ENCODE measurements around the gene TNFAIP3. TPM values are rescaled to one million over a fixed set of nuclear protein-coding genes. Genes with fewer than 3 reads are reported as not detected.

TNFAIP3 gene
- total and polyA plus RNA-seq, 2 of the 8 experiments (the other 6 are each of a cell fraction or from before 2014, with no cell fraction given) = 1.6 to 2.0 TPM

GRCh38 chr6:137878486-137879285, 11.6 kb downstream of the TNFAIP3 start:
- H3K23me2 ChIP-seq (ENCODE audit: low read depth, low read length) = no peaks in the 10 kb centered on the region
- H3K9me3 ChIP-seq (ENCODE audit: insufficient read depth in 2 of 2, low read depth in 1 of 2, low read length in 1 of 2) = no peaks in the 10 kb centered on the region
- no peaks in the 10 kb centered on the region for H3K79me2 ChIP-seq (ENCODE audit: control insufficient read depth in 1 of 2, insufficient read depth in 2 of 2, low read length in 2 of 2)
- ChIA-PET POLR2A (ENCODE audit: partially characterized antibody) (interaction anchor here (0.6 to 0.7 kb wide), 2 partner anchors 9 to 1255 kb away, joined by 3 read pairs; no protein-coding TSS in a partner anchor), CTCF (ENCODE audit: partially characterized antibody) (interaction anchor here (0.7 to 4.8 kb wide), 19 partner anchors 9 to 1038 kb away, joined by 3 to 52 read pairs (median 4); partner anchors contain the start of gene TNFAIP3)
- no peak overlapping the region for H2BK120ac ChIP-seq (replicated peaks; ENCODE audit: low read depth, low read length)
- H4K20me1 ChIP-seq (replicated peaks in 1 of 2; ENCODE audit: control insufficient read depth in 1 of 2, insufficient read depth in 2 of 2, low read length in 2 of 2) = no peaks in the 10 kb centered on the region
- no peak overlapping the region for H3K14ac ChIP-seq (ENCODE audit: insufficient read length)
- no peaks in the 10 kb centered on the region for H3K27me3 ChIP-seq (replicated peaks in 1 of 4; ENCODE audit: control insufficient read depth in 3 of 4, extremely low read depth in 1 of 4, insufficient read depth in 3 of 4, low read length in 3 of 4)
- H2BK5ac ChIP-seq (ENCODE audit: low read depth, low read length) = no peak overlapping the region
- H3K56ac ChIP-seq (replicated peaks; ENCODE audit: insufficient read length, low read depth, low read length) = no peak overlapping the region
- no peak overlapping the region; the same call in 1 of the 2 replicates for H4K8ac ChIP-seq (ENCODE audit: extremely low read depth, insufficient read depth, low read length)
- H3K4ac ChIP-seq (replicated peaks; ENCODE audit: insufficient read length, low read depth, low read length) = no peak overlapping the region
- peak overlapping the region; percentile 2 to 35 for H3K4me2 ChIP-seq (ENCODE audit: insufficient read depth in 1 of 2, low read depth in 2 of 2, low read length in 2 of 2)
- no peak overlapping the region for H2BK15ac ChIP-seq (ENCODE audit: low read length)
- no peak overlapping the region for H3K4me3 ChIP-seq (ENCODE audit: extremely low read depth in 1 of 4, insufficient read depth in 2 of 4, low read depth in 3 of 4, low read length in 4 of 4)
- H3K4me1 ChIP-seq (replicated peaks in 1 of 4; ENCODE audit: control insufficient read depth in 3 of 4, insufficient read depth in 4 of 4, low read length in 3 of 4) = peaks cover 0 to 11% (median 5%) of the 10 kb centered on the region in 4 experiments; a peak in 4 of 7 replicates
- DNase-seq (ENCODE audit: low read depth in 1 of 2, low spot score in 2 of 2) (peak; percentile 25 to 84), FAIRE-seq (no peak)
- H2BK12ac ChIP-seq (ENCODE audit: low read depth, low read length) = peak overlapping the region; percentile 30; the same call in 1 of the 2 replicates
- peak; percentile 33 to 49; a peak in 3 of 4 replicates for TF ChIP-seq RAD21 (IDR thresholded peaks at IDR 0.05 in 1 of 2, conservative IDR thresholded peaks at IDR 0.05 in 1 of 2; ENCODE audit: low read depth in 2 of 2, low read length in 2 of 2)
- peak; percentile 65 to 78 (median 69) for TF ChIP-seq CTCF (IDR thresholded peaks at IDR 0.05; ENCODE audit: control extremely low read depth in 1 of 3, insufficient read depth in 1 of 3, low read depth in 1 of 3, low read length in 3 of 3)
- no peak for TF ChIP-seq CTBP2 (IDR thresholded peaks at IDR 0.05; ENCODE audit: borderline replicate concordance, insufficient read depth, insufficient read length, low read length)
- peak; percentile 92 for TF ChIP-seq TEAD4 (IDR thresholded peaks at IDR 0.05; ENCODE audit: low read depth, low read length)
- TF ChIP-seq CREB1 (IDR thresholded peaks at IDR 0.05) = 0 out of 2 replicates have a peak, but pooled peaks have one; percentile 11
- TF ChIP-seq JUN (IDR thresholded peaks at IDR 0.05; ENCODE audit: low read depth, low read length) = no peak
- H2BK20ac ChIP-seq (ENCODE audit: low read length) = no peak overlapping the region
- H3K79me1 ChIP-seq (ENCODE audit: low read depth, low read length) = no peaks in the 10 kb centered on the region; the same call in 1 of the 2 replicates
- H3K18ac ChIP-seq (ENCODE audit: extremely low read depth, low read length) = no peak overlapping the region
- peaks cover 4 to 20% (median 7%) of the 10 kb centered on the region in 4 experiments; a peak in 5 of 8 replicates for H3K36me3 ChIP-seq (ENCODE audit: control insufficient read depth in 2 of 4, insufficient read depth in 4 of 4, low read length in 3 of 4)
- no peak overlapping the region for H2AFZ ChIP-seq (ENCODE audit: low read length)
- H3K23ac ChIP-seq (ENCODE audit: insufficient read length) = no peak overlapping the region
- H4K91ac ChIP-seq (replicated peaks; ENCODE audit: insufficient read length, low read length) = no peak overlapping the region
- H3K27ac ChIP-seq (ENCODE audit: low read depth, low read length) = no peak overlapping the region
- no peak overlapping the region for H4K5ac ChIP-seq (ENCODE audit: insufficient read length, low read depth, low read length)
- H3K9ac ChIP-seq (replicated peaks in 1 of 4; ENCODE audit: extremely low read depth in 1 of 4, low read depth in 3 of 4, low read length in 3 of 4) = no peak overlapping the region
- WGBS, 2 experiments (ENCODE audit: extremely low coverage in 1 of 2, insufficient coverage in 1 of 2, insufficient read length in 1 of 2, insufficient replicate concordance in 2 of 2, low coverage in 1 of 2, low lambda C conversion rate in 2 of 2, missing lambda C conversion rate in 1 of 2) = 64% methylated on average over 33 of the region's 33 CpGs; no CpG with 5 or more reads in 1 of the 2 experiments
- H2AK5ac ChIP-seq (ENCODE audit: low read depth, low read length) = no peak overlapping the region
